NCI-H2227 (cell line): ENCODE results near the gene GPAM.
"Not testable (repeated sequence)": the region's sequence is repeated elsewhere in the genome, so short reads cannot be mapped to it uniquely, and the experiment has no call there.

Source experiments
- DNase-seq: peaks from one replicate; lab custom pipeline; 2025; ENCODE audit not compliant: unreplicated experiment; lab: John Stamatoyannopoulos, UW

The GPAM gene

GRCh38 chr10:112216151-112216550, 32.6 kb upstream of the GPAM start:
- DNase-seq = no peak

- DNase-seq = no peak
These were observed 31.8 kb upstream of the GPAM start for GRCh38 chr10:112215342-112215774.

- DNase-seq = no peak
These were observed 30.8 kb upstream of the GPAM start for GRCh38 chr10:112214298-112214926.

- DNase-seq = no peak
These were observed 30.3 kb upstream of the GPAM start for GRCh38 chr10:112213836-112214235.

- DNase-seq = no peak
These were observed 29.7 kb upstream of the GPAM start for GRCh38 chr10:112213098-112213823.

GRCh38 chr10:112210666-112211065, 27.1 kb upstream of the GPAM start:
- no peak for DNase-seq

GRCh38 chr10:112209684-112210131, 26.1 kb upstream of the GPAM start:
- DNase-seq = no peak

GRCh38 chr10:112208997-112209396, 25.4 kb upstream of the GPAM start:
- no peak for DNase-seq

- DNase-seq = no peak
These were observed 24.7 kb upstream of the GPAM start for GRCh38 chr10:112208292-112208691.

- DNase-seq = no peak
These were observed 19.9 kb upstream of the GPAM start for GRCh38 chr10:112203328-112204076.

- no peak for DNase-seq
These were observed 19.1 kb upstream of the GPAM start for GRCh38 chr10:112202561-112203241.

GRCh38 chr10:112202076-112202475, 18.5 kb upstream of the GPAM start:
- no peak for DNase-seq

GRCh38 chr10:112201334-112201733, 17.8 kb upstream of the GPAM start:
- no peak for DNase-seq

- DNase-seq = not testable (repeated sequence)
These were observed 16.7 kb upstream of the GPAM start for GRCh38 chr10:112200259-112200658.

GRCh38 chr10:112197662-112198061, 14.1 kb upstream of the GPAM start:
- DNase-seq = not testable (repeated sequence)

- DNase-seq = no peak
These were observed 11.7 kb upstream of the GPAM start for GRCh38 chr10:112195224-112195623.

- DNase-seq = no peak
These were observed 8.2 kb upstream of the GPAM start for GRCh38 chr10:112191791-112192190.

- DNase-seq = no peak
These were observed 7.6 kb upstream of the GPAM start for GRCh38 chr10:112191041-112191590.

- DNase-seq = no peak
These were observed 5.9 kb upstream of the GPAM start for GRCh38 chr10:112189465-112189864.

- DNase-seq = no peak
These were observed 4.0 kb upstream of the GPAM start for GRCh38 chr10:112187527-112187926.

GRCh38 chr10:112185959-112186358, 2.4 kb upstream of the GPAM start:
- DNase-seq = no peak
